ENCODE results near the gene AGFG1.

Gene AGFG1

GRCh38 chr2:227471924-227472264 lies at the start of gene AGFG1:
Gene AGFG1, plus strand, starts transcription at chr2:227472156. Its CDS starts 266 bp downstream, at chr2:227472422.
- DNase-seq, result peak; percentile 78

- no peak for DNase-seq
These were observed 48.1 kb upstream of the AGFG1 start for GRCh38 chr2:227423656-227424499.

- no peak for DNase-seq
These were observed 43.1 kb upstream of the AGFG1 start for GRCh38 chr2:227428731-227429285.

- DNase-seq, result no peak
These were observed 41.3 kb upstream of the AGFG1 start for GRCh38 chr2:227430639-227431038.

- DNase-seq, result no peak
These were observed 38.8 kb upstream of the AGFG1 start for GRCh38 chr2:227433171-227433570.

GRCh38 chr2:227436436-227437174 lies 35.4 kb upstream of the AGFG1 start:
- DNase-seq, result no peak

GRCh38 chr2:227439214-227439613 lies 32.7 kb upstream of the AGFG1 start:
- no peak for DNase-seq

- DNase-seq, result no peak
These were observed 29.3 kb upstream of the AGFG1 start for GRCh38 chr2:227442639-227443038.

- no peak for DNase-seq
These were observed 27.9 kb upstream of the AGFG1 start for GRCh38 chr2:227443889-227444568.

GRCh38 chr2:227447606-227448005 lies 24.4 kb upstream of the AGFG1 start:
- DNase-seq, result no peak

- no peak for DNase-seq
These were observed 21.6 kb upstream of the AGFG1 start for GRCh38 chr2:227450311-227450841.

- no peak for DNase-seq
These were observed 20.9 kb upstream of the AGFG1 start for GRCh38 chr2:227450926-227451654.

GRCh38 chr2:227451655-227451992 lies 20.3 kb upstream of the AGFG1 start:
- DNase-seq, result no peak

- DNase-seq, result no peak
These were observed 18.1 kb upstream of the AGFG1 start for GRCh38 chr2:227453810-227454209.

GRCh38 chr2:227454323-227454860 lies 17.6 kb upstream of the AGFG1 start:
- DNase-seq, result no peak

- no peak for DNase-seq
These were observed 16.8 kb upstream of the AGFG1 start for GRCh38 chr2:227455200-227455599.

GRCh38 chr2:227456102-227456501 lies 15.9 kb upstream of the AGFG1 start:
- DNase-seq, result no peak

GRCh38 chr2:227456772-227457171 lies 15.2 kb upstream of the AGFG1 start:
- DNase-seq, result no peak

GRCh38 chr2:227460070-227460485 lies 11.9 kb upstream of the AGFG1 start:
- DNase-seq, result no peak

- DNase-seq, result no peak
These were observed 11.1 kb upstream of the AGFG1 start for GRCh38 chr2:227460833-227461232.

GRCh38 chr2:227461811-227462461 lies 10.0 kb upstream of the AGFG1 start:
- no peak for DNase-seq
